ENCODE data around the gene MMP24. TPM values are rescaled to one million over a fixed set of nuclear protein-coding genes. Genes with fewer than 3 reads are reported as not detected.

The MMP24 gene
- total and polyA plus RNA-seq, 2 of the 13 experiments (the other 11 are each of a cell fraction or from before 2014, with no cell fraction given) = 0.29 to 0.35 TPM

- no peak overlapping the region for H2AFZ ChIP-seq (ENCODE audit: low read length)
- ChIA-PET POLR2A (no interaction called here), CTCF (ENCODE audit: low intra/inter-chr PET ratio, low total read pairs) (no interaction called here)
- FAIRE-seq (no peak), ATAC-seq (peak; percentile 7; the same call in 1 of the 3 replicates), DNase-seq (ENCODE audit: low spot score) (no peak)
- H3K4me2 ChIP-seq (ENCODE audit: low read depth, low read length) = no peak overlapping the region
- no peaks in the 10 kb centered on the region for H3K27me3 ChIP-seq (ENCODE audit: control insufficient read depth in 1 of 2, insufficient read depth in 2 of 2, low read length in 2 of 2)
- no peak overlapping the region for H3K4me3 ChIP-seq (replicated peaks in 1 of 3; ENCODE audit: insufficient read depth in 1 of 3, low read depth in 2 of 3, low read length in 3 of 3)
- BruUV-seq (replicated peaks) = no TSS peak
- H3K79me2 ChIP-seq (ENCODE audit: insufficient read depth, low read length) = no peaks in the 10 kb centered on the region
- H3K27ac ChIP-seq (ENCODE audit: extremely low read length, insufficient read depth, low read length) = no peak overlapping the region
- WGBS (ENCODE audit: low lambda C conversion rate) = 77% methylated on average over 6 of the region's 6 CpGs
- H4K20me1 ChIP-seq (ENCODE audit: insufficient read depth, low read length) = no peaks in the 10 kb centered on the region
- in situ Hi-C loops (cut with HindIII; ENCODE audit: extremely low pct_ligation_motif_present, low pct_unique_long_range_greater_than_20kb) (loop anchor here (5.0 to 10.0 kb wide), 2 partner anchors 43 to 386 kb away; partner anchors contain the start of genes ACSS2 and GGT7), intact Hi-C loops (cut with micrococcal nuclease; ENCODE audit: unreplicated experiment) (loop anchor here (5.0 kb wide), 1 partner anchor 283 kb away; no protein-coding TSS in a partner anchor)
- no peak overlapping the region for H3K9ac ChIP-seq (ENCODE audit: insufficient read depth, low read depth, low read length)
- H3K36me3 ChIP-seq (replicated peaks in 1 of 2; ENCODE audit: control insufficient read depth in 1 of 2, insufficient read depth in 2 of 2, low read length in 2 of 2) = no peaks in the 10 kb centered on the region
- peaks cover 49% of the 10 kb centered on the region for H3K4me1 ChIP-seq (ENCODE audit: insufficient read depth, low read length)
- H3K9me3 ChIP-seq (ENCODE audit: low read length) = no peaks in the 10 kb centered on the region
- TF ChIP-seq, protein P1, sequence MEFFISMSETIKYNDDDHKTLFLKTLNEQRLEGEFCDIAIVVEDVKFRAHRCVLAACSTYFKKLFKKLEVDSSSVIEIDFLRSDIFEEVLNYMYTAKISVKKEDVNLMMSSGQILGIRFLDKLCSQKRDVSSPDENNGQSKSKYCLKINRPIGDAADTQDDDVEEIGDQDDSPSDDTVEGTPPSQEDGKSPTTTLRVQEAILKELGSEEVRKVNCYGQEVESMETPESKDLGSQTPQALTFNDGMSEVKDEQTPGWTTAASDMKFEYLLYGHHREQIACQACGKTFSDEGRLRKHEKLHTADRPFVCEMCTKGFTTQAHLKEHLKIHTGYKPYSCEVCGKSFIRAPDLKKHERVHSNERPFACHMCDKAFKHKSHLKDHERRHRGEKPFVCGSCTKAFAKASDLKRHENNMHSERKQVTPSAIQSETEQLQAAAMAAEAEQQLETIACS (CRISPR knock-in tag; IDR thresholded peaks at IDR 0.05) = no peak
- no peak for TF ChIP-seq AGO1 (IDR thresholded peaks at IDR 0.05; ENCODE audit: low read depth, low read length, poor library complexity, severe bottlenecking)
- peak; percentile 65; the same call in 1 of the 2 replicates for TF ChIP-seq ZBTB33 (CRISPR knock-in tag; IDR thresholded peaks at IDR 0.05)
- no peak for TF ChIP-seq ATF1 (CRISPR knock-in tag; IDR thresholded peaks at IDR 0.05)
- TF ChIP-seq HMG20B (CRISPR knock-in tag; conservative IDR thresholded peaks at IDR 0.05) = no peak
- no peak for TF ChIP-seq ELF3 (CRISPR knock-in tag; IDR thresholded peaks at IDR 0.05)
- TF ChIP-seq CREM (IDR thresholded peaks at IDR 0.05) = no peak
- TF ChIP-seq CREM (CRISPR knock-in tag; IDR thresholded peaks at IDR 0.05) = no peak
- 0 out of 2 replicates have a peak, but pooled peaks have one; percentile 5 for TF ChIP-seq ZFP90 (CRISPR knock-in tag; IDR thresholded peaks at IDR 0.05; ENCODE audit: borderline replicate concordance)
- TF ChIP-seq ZNF652 (CRISPR knock-in tag; IDR thresholded peaks at IDR 0.05; ENCODE audit: borderline replicate concordance, low read depth) = no peak
- no peak for TF ChIP-seq RAD21 (CRISPR knock-in tag; IDR thresholded peaks at IDR 0.05)
- 0 out of 2 replicates have a peak, but pooled peaks have one; percentile 29 for TF ChIP-seq ZNF687 (CRISPR knock-in tag; IDR thresholded peaks at IDR 0.05)
- TF ChIP-seq CAMTA2 (CRISPR knock-in tag; IDR thresholded peaks at IDR 0.05; ENCODE audit: borderline replicate concordance) = no peak
- no peak for TF ChIP-seq ZNF615 (CRISPR knock-in tag; IDR thresholded peaks at IDR 0.05; ENCODE audit: borderline replicate concordance)
- no peak for TF ChIP-seq CHCHD3 (CRISPR knock-in tag; IDR thresholded peaks at IDR 0.05)
- no peak for TF ChIP-seq GMEB2 (CRISPR knock-in tag; IDR thresholded peaks at IDR 0.05; ENCODE audit: low read depth)
- TF ChIP-seq ZNF768 (CRISPR knock-in tag; IDR thresholded peaks at IDR 0.05) = peak; percentile 13; the same call in 1 of the 2 replicates
These were observed 33.9 kb downstream of the MMP24 start for GRCh38 chr20:35260426-35260825.

Measured in HepG2 (cell line).